Measurements from ENCODE around the gene TNK2.
"Not testable (repeated sequence)": the region's sequence is repeated elsewhere in the genome, so short reads cannot be mapped to it uniquely, and the experiment has no call there.

Gene TNK2

DNA sequence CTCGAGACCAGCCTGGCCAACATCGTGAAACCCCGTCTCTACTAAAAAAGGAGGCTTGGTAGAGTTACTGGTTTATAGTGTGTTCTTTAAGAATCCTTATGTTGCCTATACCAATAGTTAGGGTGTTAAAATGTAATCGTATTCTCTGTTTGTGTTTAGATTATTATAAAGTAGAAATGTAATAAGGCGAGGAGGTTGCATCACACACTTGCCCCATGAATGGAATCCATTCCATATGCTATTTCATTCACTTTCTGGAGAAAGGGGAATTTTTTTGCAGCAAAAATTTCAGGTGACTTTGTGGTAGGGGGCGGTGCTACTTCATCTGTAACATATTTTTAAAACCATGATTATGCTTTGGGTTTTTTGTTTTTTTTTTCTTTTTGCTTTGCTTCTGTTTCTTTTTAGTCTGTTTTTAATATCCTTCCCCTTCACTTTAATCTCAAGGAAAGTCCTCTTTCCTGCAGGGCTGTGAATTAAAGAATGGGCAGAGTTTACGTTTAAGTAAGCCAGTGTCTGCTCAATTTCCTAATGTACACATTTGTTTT is 63.6 kb downstream of the TNK2 start:
- no peak for DNase-seq

GRCh38 chr3:195839260-195840010 is 68.9 kb downstream of the TNK2 start:
- peak; percentile 28 for DNase-seq

GRCh38 chr3:195838714-195839113 is 69.6 kb downstream of the TNK2 start:
- DNase-seq, result no peak

DNA sequence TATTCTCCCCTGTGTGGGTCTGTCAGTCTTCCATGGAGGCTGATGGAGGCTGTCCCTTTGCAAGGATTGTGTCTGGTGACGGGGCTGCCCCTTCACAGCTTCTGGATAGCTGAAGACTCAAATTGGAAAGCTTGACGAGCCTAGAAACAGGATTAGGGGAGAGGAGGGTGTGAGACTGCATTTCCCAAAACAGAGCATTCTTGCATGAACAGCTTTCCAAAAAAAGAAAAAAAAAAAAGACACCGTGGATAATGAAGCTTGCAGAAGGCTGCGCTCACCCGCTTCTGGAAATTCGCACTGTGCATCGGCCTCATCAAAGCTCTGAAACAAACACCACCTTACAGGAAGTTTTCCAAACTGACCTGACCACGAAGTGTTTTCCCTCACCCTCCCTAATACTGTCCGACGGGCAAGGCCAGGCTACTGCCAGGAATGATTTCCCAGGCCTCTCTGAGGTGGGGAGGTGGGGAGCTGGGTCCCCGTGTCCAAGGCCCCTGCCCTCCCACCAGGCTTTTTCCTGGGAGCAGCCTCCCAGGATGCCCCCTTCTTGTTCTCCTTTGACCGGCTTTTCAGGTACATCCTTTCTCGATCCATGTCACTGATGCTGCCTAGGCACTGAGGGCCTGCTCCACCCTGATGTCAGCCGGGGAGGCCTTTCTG is 71.7 kb downstream of the TNK2 start:
- peak; percentile 21 for DNase-seq

GRCh38 chr3:195835791-195836190 is 72.6 kb downstream of the TNK2 start:
- peak; percentile 13 for DNase-seq

- peak; percentile 11 for DNase-seq
Measured at GRCh38 chr3:195834675-195835583, 73.4 kb downstream of the TNK2 start.

- no peak for DNase-seq
Measured at GRCh38 chr3:195829897-195830254, 78.5 kb downstream of the TNK2 start.

GRCh38 chr3:195828762-195829161 is 79.6 kb downstream of the TNK2 start:
- no peak for DNase-seq

DNA sequence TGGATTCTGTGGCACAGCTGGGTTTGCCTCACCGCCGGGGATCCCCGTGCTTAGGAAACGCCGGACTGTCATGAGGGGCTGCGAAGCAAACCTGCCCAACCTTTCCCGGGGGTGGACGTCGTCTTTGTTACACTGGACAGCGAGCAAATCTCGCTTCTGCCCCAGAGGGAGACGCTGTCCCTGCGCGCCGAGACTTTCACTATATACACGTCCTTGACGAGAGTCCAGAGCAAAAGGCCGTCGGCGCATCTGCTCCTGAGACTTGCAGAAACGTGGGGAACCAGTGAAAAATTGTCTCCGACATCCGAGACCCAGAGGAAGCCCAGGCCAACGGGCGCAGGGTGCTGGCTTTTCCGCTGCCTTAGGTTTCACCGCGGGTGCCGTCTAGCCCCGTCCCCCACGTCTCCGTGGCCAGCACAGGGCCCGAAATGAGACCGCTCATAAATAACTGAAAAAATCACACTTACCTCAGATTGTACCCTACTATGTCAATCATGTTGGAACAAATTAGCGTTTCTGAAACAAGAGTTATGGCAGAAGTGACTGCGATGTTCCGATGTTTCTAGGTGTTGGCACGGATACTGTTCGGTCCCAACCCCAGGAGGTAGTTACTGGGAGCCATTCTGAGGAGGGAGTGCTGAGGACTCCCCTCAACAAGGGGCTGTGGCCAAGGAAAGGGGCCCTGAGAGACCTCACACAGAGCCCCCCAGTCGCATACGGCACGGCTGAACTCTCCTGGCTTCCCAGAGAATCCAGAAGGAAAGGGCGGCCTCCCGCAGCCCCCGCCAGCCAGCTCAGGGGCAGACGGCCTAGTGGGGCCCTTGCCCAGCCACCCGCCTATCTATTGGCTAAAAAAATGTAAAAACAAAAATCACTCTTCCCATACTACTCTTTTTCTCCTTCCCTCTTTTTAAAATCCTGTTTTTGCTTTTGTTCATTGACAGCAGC is 82.2 kb downstream of the TNK2 start:
- no peak for DNase-seq

DNA sequence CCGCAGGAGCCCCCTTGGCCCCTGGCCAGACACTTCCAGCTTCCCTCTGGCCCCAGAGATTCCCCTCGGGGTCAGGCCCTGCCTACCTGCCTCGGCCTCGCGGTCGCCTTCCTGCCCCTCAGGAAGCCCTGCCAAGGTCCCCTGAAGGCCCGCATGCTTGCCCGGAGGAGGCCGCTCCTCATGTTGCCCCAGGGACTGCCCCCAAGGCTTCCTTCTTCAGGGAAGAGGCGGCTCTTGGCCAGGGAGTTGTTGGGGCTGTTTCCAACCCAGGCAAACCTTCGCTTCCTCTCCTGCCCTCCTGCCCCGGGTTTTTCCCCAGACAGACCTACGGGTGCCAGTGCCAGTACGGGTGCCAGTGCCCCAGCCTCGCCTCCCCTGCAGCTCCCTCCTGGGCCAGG is 83.2 kb downstream of the TNK2 start:
- DNase-seq, result no peak

GRCh38 chr3:195824425-195825190 is 83.7 kb downstream of the TNK2 start:
- DNase-seq, result not testable (repeated sequence)

DNA sequence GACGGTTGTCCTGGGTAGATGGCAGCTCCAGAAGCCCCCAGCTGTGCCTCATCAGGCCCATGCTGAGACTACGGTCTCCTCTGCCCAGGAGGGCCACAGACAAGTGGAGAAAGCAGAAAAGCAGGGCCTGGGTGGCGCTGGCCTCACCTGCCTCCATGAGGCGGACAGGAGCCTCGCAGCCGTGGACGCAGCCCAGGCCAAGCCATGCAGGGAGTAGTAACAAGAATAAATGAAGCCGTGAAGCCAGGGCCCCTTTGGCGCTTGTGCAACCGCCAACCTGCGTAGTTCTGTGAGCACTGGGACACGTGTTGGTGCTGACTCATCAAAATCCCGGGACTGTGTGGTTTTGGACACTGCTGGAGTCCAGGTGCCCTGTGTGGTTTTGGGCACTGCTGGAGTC is 84.4 kb downstream of the TNK2 start:
- no peak for DNase-seq

DNA sequence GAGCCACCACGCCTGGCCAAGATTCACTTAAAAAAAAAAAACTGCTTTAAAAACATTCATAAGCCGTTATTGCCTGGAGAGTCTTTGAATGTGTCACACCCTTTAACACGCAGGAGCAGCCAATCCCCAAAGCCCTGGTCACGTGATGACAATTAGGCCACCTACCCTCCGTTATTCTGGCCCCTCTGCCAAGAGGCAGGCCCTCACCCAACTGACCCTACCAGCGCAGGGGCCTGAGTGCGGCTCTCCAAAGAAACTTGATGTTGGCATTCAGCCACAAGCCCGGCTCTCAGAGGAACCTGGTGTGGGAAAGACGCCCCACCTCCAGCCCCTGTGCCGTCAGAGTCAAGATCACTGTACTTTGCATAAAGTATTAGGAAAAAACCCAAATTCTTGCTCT is 85.1 kb downstream of the TNK2 start:
- DNase-seq, result no peak

DNA sequence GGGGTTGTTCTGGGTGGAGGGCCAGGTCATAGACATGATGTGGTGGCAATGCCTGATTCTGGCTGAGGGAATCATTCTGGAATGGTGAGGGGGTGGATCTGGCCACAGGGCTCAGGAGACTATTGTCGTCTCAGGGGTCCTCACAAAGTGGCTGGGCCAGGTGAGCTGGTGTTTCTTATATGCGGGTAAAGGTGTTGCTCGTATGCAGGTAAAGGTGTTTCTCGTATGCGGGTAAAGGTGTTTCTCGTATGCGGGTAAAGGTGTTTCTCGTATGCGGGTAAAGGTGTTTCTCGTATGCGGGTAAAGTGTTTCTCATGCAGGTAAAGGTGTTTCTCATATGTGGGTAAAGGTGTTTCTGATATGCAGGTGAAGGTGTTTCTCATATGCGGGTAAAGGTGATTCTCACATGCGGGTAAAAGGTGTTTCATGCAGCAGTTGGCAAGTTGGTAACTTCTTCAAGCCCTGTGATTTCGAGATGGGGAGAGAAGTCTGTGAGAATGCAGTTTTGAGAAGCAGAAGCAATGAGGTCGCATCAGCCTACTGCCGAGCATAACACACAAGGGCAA is 86.1 kb downstream of the TNK2 start:
- no peak for DNase-seq

- peak; percentile 13 for DNase-seq
Measured at GRCh38 chr3:195821403-195822130, 86.8 kb downstream of the TNK2 start.

GRCh38 chr3:195820901-195821300 is 87.5 kb downstream of the TNK2 start:
- DNase-seq, result peak; percentile 12

DNA sequence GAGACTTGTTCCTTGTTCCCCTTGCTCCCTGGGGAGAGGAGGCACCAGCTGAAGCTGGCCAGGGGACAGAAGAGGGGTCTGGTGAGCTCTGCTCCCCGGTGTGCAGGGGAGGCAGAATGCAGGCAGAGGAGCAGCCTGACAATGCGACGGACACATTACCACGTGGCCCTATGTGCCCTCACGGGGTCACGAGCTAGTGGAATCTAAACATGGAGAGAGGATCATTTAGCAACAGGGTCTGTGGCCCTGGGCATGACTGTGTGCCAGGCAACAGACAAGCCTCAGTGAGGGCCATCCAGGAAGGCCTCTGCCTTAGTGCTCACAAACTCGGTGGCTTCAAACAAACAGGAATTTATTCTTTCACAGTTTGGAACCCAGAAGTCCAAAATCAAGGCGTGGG is 88.2 kb downstream of the TNK2 start:
- DNase-seq, result peak; percentile 8

DNA sequence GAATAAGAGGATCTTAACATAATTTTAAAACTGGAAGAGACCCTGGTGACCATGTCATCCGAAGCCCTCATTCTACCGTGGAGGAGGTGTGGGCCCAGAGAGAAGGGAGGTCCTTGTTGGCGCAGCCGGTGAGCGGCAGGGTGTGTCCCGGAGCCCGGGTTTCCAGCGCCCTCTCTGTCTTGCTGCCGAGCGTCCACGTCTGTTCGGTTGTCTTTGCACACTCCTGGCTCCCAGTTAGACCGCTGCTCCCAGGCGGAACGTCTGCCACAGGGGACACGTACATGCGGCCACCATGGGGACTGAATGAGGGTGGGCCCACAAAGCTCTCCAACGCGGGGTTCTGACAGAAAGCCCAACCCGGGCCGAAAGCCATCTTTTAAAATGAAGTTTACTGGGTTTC is 90.0 kb downstream of the TNK2 start:
- DNase-seq, result peak; percentile 11

GRCh38 chr3:195817578-195818135 is 90.7 kb downstream of the TNK2 start:
- DNase-seq, result peak; percentile 6

Data from femur (tissue), 1 donor.